Measurements from ENCODE around the gene CD48. TPM values are rescaled to one million over a fixed set of nuclear protein-coding genes. Genes with fewer than 3 reads are reported as not detected.
"Not testable (repeated sequence)": the region's sequence is repeated elsewhere in the genome, so short reads cannot be mapped to it uniquely, and the experiment has no call there.

Gene CD48
- total RNA-seq, 1 donor from 2014 or later = not detected

DNA sequence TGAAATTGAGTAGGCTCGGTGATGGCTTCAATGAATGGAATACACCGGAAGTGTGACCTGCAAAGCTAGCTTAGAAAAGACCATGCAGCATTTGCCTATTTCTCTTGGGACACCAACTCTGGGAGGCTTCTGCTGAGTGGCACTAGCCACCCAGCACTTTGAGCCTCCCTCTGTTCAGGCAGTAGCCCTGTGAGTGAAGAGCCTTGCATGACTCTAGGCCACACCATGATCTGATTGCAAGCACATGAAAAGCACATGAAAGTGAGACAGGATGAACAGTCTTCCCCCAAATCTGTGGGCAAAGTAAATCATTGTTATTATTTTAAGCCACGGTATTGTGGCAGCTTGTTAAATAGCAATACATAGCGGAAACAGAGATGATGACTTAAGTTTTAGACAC, 2.8 kb downstream of the CD48 start:
- Mint-ChIP-seq H3K27me3 (ENCODE audit: unreplicated experiment) (peaks cover 3% of the 10 kb centered on the region), H3K9me3 (ENCODE audit: unreplicated experiment) (no peaks in the 10 kb centered on the region), H3K4me3 (ENCODE audit: unreplicated experiment) (no peak overlapping the region), H3K27ac (ENCODE audit: unreplicated experiment) (no peak overlapping the region), H3K4me1 (ENCODE audit: low read depth, unreplicated experiment) (no peaks in the 10 kb centered on the region), H3K36me3 (ENCODE audit: unreplicated experiment) (no peaks in the 10 kb centered on the region)
- TF ChIP-seq, protein P1, sequence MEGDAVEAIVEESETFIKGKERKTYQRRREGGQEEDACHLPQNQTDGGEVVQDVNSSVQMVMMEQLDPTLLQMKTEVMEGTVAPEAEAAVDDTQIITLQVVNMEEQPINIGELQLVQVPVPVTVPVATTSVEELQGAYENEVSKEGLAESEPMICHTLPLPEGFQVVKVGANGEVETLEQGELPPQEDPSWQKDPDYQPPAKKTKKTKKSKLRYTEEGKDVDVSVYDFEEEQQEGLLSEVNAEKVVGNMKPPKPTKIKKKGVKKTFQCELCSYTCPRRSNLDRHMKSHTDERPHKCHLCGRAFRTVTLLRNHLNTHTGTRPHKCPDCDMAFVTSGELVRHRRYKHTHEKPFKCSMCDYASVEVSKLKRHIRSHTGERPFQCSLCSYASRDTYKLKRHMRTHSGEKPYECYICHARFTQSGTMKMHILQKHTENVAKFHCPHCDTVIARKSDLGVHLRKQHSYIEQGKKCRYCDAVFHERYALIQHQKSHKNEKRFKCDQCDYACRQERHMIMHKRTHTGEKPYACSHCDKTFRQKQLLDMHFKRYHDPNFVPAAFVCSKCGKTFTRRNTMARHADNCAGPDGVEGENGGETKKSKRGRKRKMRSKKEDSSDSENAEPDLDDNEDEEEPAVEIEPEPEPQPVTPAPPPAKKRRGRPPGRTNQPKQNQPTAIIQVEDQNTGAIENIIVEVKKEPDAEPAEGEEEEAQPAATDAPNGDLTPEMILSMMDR (IDR thresholded peaks at IDR 0.05; ENCODE audit: partially characterized antibody, unreplicated experiment) = no peak
- DNase-seq = no peak

DNA sequence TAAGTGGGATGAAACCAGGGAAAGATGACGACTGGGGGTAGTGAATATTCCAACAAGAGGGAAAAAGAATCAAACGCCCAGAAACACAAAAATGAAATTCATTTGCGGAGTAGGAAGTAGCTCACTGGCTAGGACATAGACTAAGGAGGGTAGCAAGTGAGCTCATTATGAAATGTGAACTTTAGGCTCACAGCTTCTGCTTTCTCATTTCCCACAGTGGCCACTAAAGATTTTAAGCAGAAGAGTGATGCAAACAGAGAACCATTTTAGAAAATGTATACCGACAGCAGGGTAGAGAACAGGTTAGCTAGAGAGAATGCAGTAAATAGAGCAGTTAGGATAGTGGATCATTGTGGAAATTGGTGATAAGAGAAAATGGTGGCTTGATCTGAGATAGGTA, 3.5 kb downstream of the CD48 start:
- no peak overlapping the region for H3K27ac Mint-ChIP-seq (ENCODE audit: unreplicated experiment)
- H3K27me3 Mint-ChIP-seq (ENCODE audit: unreplicated experiment) = peaks cover 3% of the 10 kb centered on the region
- no peaks in the 10 kb centered on the region for H3K4me1 Mint-ChIP-seq (ENCODE audit: low read depth, unreplicated experiment)
- H3K4me3 Mint-ChIP-seq (ENCODE audit: unreplicated experiment) = no peak overlapping the region
- TF ChIP-seq, protein P1 (IDR thresholded peaks at IDR 0.05; ENCODE audit: partially characterized antibody, unreplicated experiment) = no peak
- no peak for DNase-seq
- no peaks in the 10 kb centered on the region for H3K36me3 Mint-ChIP-seq (ENCODE audit: unreplicated experiment)
- no peaks in the 10 kb centered on the region for H3K9me3 Mint-ChIP-seq (ENCODE audit: unreplicated experiment)

DNA sequence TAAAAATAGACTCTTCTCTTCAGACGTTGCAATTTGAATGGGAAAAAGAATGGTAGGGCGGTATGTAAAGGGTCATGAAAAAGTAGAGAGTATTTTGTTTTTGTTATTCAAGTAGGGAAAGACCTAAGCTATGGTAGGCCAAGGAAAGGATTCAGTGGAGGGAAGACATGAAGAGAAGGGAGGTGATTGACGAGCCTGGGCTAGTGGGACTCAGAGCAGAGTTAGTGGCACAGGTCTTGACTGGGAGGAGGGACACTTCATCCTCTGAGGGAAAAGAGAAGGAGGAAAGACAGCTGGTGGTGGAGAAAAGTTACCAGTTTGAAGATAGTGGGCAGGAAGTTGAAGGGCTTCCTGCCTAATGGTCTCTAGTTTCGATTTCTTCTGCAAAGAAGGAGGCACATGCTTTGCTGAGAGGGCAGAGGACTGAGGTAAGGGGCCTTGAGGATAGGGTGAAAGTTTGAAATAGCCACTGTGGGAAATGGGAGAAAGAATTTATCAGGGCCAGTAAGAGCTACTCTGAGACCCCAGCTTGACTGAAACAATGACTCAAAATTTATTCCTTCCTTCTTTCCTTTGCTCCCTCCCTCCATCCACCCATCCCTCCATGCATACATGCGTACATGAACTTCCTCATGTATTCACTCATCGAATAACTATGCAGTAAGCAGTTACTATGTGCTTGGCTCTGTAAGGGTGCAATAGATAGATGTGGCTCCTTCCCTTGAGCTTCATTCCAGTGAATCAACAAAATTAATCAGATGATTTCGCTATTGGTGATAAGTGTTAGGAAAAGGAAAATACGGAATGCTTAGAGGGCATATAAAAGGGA, 4.2 kb downstream of the CD48 start:
- no peaks in the 10 kb centered on the region for H3K36me3 Mint-ChIP-seq (ENCODE audit: unreplicated experiment)
- no peak for DNase-seq

DNA sequence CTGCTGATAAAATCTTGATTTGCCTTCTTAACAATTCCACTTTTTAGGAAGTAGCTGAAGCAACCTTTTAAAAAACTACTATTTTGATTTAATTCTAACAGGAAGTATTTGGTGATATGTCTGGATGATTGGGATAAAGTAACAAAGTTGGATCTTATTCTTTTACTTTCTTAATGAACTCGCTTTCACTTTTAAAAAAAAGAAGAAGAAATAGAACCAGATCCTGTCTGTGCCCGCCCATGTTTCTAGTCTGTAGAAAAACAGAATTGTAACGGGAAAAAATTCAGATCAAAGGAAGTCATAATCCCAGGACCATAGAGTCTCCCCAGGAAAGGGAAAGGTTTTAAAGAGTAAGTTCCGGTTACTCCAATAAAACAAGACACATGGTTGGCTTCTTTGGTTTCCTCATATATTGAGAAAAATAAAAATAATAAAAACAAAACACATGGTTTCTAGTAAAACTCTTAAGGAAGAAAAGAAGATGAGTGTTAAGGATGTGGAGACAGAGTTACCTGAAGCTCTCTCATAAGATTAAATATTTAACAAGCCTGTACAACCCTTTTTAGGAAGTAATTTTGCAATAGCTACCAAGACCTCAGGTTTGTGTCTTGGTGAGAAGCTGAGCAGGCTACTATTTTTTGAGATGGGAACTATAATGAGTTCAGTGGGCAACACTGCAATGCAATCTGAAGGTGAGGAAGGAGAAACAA, 4.9 kb downstream of the CD48 start:
- Mint-ChIP-seq H3K4me1 (ENCODE audit: low read depth, unreplicated experiment) (no peaks in the 10 kb centered on the region), H3K27ac (ENCODE audit: unreplicated experiment) (no peak overlapping the region), H3K27me3 (ENCODE audit: unreplicated experiment) (peaks cover 3% of the 10 kb centered on the region), H3K4me3 (ENCODE audit: unreplicated experiment) (no peak overlapping the region), H3K36me3 (ENCODE audit: unreplicated experiment) (no peaks in the 10 kb centered on the region), H3K9me3 (ENCODE audit: unreplicated experiment) (no peaks in the 10 kb centered on the region)
- TF ChIP-seq, protein P1 (IDR thresholded peaks at IDR 0.05; ENCODE audit: partially characterized antibody, unreplicated experiment) = no peak
- no peak for DNase-seq

More for the DNA sequence above, 4.2 kb downstream of the CD48 start:
- H3K4me3 Mint-ChIP-seq (ENCODE audit: unreplicated experiment) = no peak overlapping the region
- H3K9me3 Mint-ChIP-seq (ENCODE audit: unreplicated experiment) = no peaks in the 10 kb centered on the region
- TF ChIP-seq, protein P1 (IDR thresholded peaks at IDR 0.05; ENCODE audit: partially characterized antibody, unreplicated experiment) = no peak
- H3K27ac Mint-ChIP-seq (ENCODE audit: unreplicated experiment) = no peak overlapping the region
- H3K4me1 Mint-ChIP-seq (ENCODE audit: low read depth, unreplicated experiment) = no peaks in the 10 kb centered on the region
- peaks cover 3% of the 10 kb centered on the region for H3K27me3 Mint-ChIP-seq (ENCODE audit: unreplicated experiment)

DNA sequence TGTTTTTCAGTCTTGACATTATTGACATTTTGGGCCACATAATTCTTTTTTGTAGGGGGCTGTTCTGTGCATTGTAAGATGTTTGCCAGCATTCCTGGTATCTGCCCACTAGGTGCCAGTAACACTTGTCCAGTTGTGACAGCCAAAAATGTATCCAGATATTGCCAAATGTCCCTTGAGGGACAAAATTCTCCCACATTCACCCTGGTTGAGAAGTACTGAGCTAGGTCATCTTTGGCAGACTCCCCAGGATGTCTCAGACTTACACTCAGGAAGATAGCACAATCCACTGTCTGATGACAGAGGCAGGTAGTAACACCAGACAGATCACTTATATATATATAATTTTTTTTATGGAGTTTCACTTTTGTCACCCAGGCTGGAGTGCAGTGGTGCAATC, 5.9 kb downstream of the CD48 start:
- Mint-ChIP-seq H3K4me1 (ENCODE audit: low read depth, unreplicated experiment) (no peaks in the 10 kb centered on the region), H3K9me3 (ENCODE audit: unreplicated experiment) (no peaks in the 10 kb centered on the region), H3K4me3 (ENCODE audit: unreplicated experiment) (no peak overlapping the region), H3K36me3 (ENCODE audit: unreplicated experiment) (no peaks in the 10 kb centered on the region), H3K27ac (ENCODE audit: unreplicated experiment) (no peak overlapping the region), H3K27me3 (ENCODE audit: unreplicated experiment) (peaks cover 3% of the 10 kb centered on the region)
- TF ChIP-seq, protein P1 (IDR thresholded peaks at IDR 0.05; ENCODE audit: partially characterized antibody, unreplicated experiment) = no peak
- DNase-seq = no peak

DNA sequence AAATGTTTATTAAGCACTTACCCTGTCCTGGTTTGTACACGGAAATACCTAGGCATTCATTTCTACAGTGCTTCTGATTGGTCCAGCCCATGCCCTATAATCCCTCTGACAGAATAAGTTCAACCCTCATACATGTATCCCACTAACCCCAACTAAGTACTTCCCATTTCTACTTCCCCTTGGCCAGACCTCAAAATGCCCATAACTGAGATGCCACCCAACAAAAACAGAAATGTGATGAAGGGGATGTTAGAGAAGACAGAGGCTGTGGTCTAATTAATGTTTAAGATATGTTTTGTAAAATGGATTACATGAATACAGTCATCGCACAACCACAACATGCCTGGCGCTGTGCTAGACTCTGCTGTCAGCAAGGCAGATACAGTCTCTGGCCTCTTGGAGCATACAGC, 6.4 kb downstream of the CD48 start:
- DNase-seq; H3K36me3 Mint-ChIP-seq (ENCODE audit: unreplicated experiment); H3K9me3 Mint-ChIP-seq (ENCODE audit: unreplicated experiment); H3K4me1 Mint-ChIP-seq (ENCODE audit: low read depth, unreplicated experiment); H3K4me3 Mint-ChIP-seq (ENCODE audit: unreplicated experiment); H3K27me3 Mint-ChIP-seq (ENCODE audit: unreplicated experiment); H3K27ac Mint-ChIP-seq (ENCODE audit: unreplicated experiment): not testable (repeated sequence)

Measured in glutamatergic neuron (in vitro differentiated cells).